SK-N-SH treated with all-trans-retinoic acid at 6 μM for 48 hours (cell line): ENCODE measurements around the gene JDP2.

Source experiments
- ATAC-seq: fragments of 200-7000 bp; cut with Tn5 transposase; 3 replicates; pipeline ENCODE4 v1.9.1; 2020; ENCODE audit warnings: mild to moderate bottlenecking, moderate library complexity
- ARNTL ChIP-seq: fragments of 450-650 bp; formaldehyde crosslinking; IDR thresholded peaks from 2 replicates; pipeline ENCODE4 v1.5.0; 2020; ENCODE audit warnings: low read depth, mild to moderate bottlenecking, moderate library complexity, borderline replicate concordance
- BACH2 ChIP-seq: fragments of 250-450 bp; sonication (Bioruptor Pico); IDR thresholded peaks from 2 replicates; pipeline ENCODE4 v1.9.0; 2021; ENCODE audit warnings: mild to moderate bottlenecking, borderline replicate concordance
- CSDC2 ChIP-seq: fragments of 250-450 bp; sonication (Bioruptor Pico); IDR thresholded peaks from 2 replicates; pipeline ENCODE4 v1.5.0; 2020; ENCODE audit warnings: mild to moderate bottlenecking, moderate library complexity
- ESRRG ChIP-seq: fragments of 250-450 bp; sonication (Bioruptor Pico); IDR thresholded peaks from 2 replicates; pipeline ENCODE4 v1.6.1; 2021; ENCODE audit warnings: mild to moderate bottlenecking
- GLIS3 ChIP-seq: fragments of 250-450 bp; sonication (Bioruptor Pico); IDR thresholded peaks from 2 replicates; pipeline ENCODE4 v1.5.0; 2020; ENCODE audit warnings: mild to moderate bottlenecking, moderate library complexity
- ISL1 ChIP-seq: fragments of 250-450 bp; sonication (Bioruptor Pico); IDR thresholded peaks from 2 replicates; pipeline ENCODE4 v2.1.2; 2022; ENCODE audit warnings: mild to moderate bottlenecking, moderate library complexity
- OSR1 ChIP-seq: fragments of 250-450 bp; sonication (Bioruptor Pico); IDR thresholded peaks from 2 replicates; pipeline ENCODE4 v1.8.0; 2022; ENCODE audit warnings: moderate library complexity, mild to moderate bottlenecking, inconsistent platforms
- PPARA ChIP-seq: fragments of 250-450 bp; sonication (Bioruptor Pico); IDR thresholded peaks from 2 replicates; pipeline ENCODE4 v1.5.0; 2020; ENCODE audit warnings: mild to moderate bottlenecking, borderline replicate concordance
- RARB ChIP-seq: fragments of 250-450 bp; sonication (Bioruptor Pico); IDR thresholded peaks from 2 replicates; pipeline ENCODE4 v1.8.0; 2021; ENCODE audit warnings: mild to moderate bottlenecking, moderate library complexity
- SNAI2 ChIP-seq: fragments of 250-450 bp; sonication (Bioruptor Pico); IDR thresholded peaks from 2 replicates; pipeline ENCODE4 v1.5.0; 2020; ENCODE audit warnings: mild to moderate bottlenecking, moderate library complexity
- TCF4 ChIP-seq: fragments of 250-450 bp; sonication (Bioruptor Pico); IDR thresholded peaks from 2 replicates; pipeline ENCODE4 v1.8.0; 2021; ENCODE audit warnings: mild to moderate bottlenecking, moderate library complexity, borderline replicate concordance
- TOX ChIP-seq: fragments of 250-450 bp; sonication (Bioruptor Pico); IDR thresholded peaks from 2 replicates; pipeline ENCODE4 v1.8.0; 2021; ENCODE audit warnings: mild to moderate bottlenecking, moderate library complexity, borderline replicate concordance
- ZC3H10 ChIP-seq: fragments of 250-450 bp; sonication (Bioruptor Pico); IDR thresholded peaks from 2 replicates; pipeline ENCODE4 v1.5.1; 2021; ENCODE audit warnings: mild to moderate bottlenecking, moderate library complexity
- ZFP3 ChIP-seq: fragments of 250-450 bp; sonication (Bioruptor Pico); IDR thresholded peaks from 2 replicates; pipeline ENCODE4 v1.5.0; 2020; ENCODE audit warnings: mild to moderate bottlenecking, moderate library complexity
- ZFP30 ChIP-seq: fragments of 450-650 bp; formaldehyde crosslinking; IDR thresholded peaks from 2 replicates; pipeline ENCODE4 v1.5.0; 2022; ENCODE audit warnings: mild to moderate bottlenecking, moderate library complexity
- ZNF565 ChIP-seq: fragments of 450-650 bp; formaldehyde crosslinking; conservative IDR thresholded peaks from 2 replicates; pipeline ENCODE4 v1.5.0; 2020; ENCODE audit warnings: low read depth, mild to moderate bottlenecking, moderate library complexity
- ZNF70 ChIP-seq: fragments of 450-650 bp; formaldehyde crosslinking; IDR thresholded peaks from 2 replicates; pipeline ENCODE4 v1.5.0; 2020; ENCODE audit warnings: mild to moderate bottlenecking, moderate library complexity
- ZNF8 ChIP-seq: fragments of 450-650 bp; formaldehyde crosslinking; IDR thresholded peaks from 2 replicates; pipeline ENCODE4 v1.5.0; 2020; ENCODE audit warnings: mild to moderate bottlenecking, moderate library complexity
- TF ChIP-seq, protein P1 (sequence below): fragments of 250-450 bp; sonication (Bioruptor Pico); IDR thresholded peaks from 2 replicates; pipeline ENCODE4 v1.8.0; 2021; ENCODE audit warnings: low read depth, mild to moderate bottlenecking, moderate library complexity, borderline replicate concordance
- TF ChIP-seq, protein P2 (sequence below): fragments of 250-450 bp; sonication (Bioruptor Pico); IDR thresholded peaks from 2 replicates; pipeline ENCODE4 v1.8.0; 2020; ENCODE audit warnings: mild to moderate bottlenecking, moderate library complexity, borderline replicate concordance
- TF ChIP-seq, protein P3 (sequence below): fragments of 250-450 bp; sonication (Bioruptor Pico); IDR thresholded peaks from 2 replicates; pipeline ENCODE4 v1.5.0; 2020; ENCODE audit warnings: mild to moderate bottlenecking, moderate library complexity
- TF ChIP-seq, protein P4 (sequence below): fragments of 250-450 bp; sonication (Bioruptor Pico); IDR thresholded peaks from 2 replicates; pipeline ENCODE4 v1.5.1; 2021; ENCODE audit warnings: mild to moderate bottlenecking, moderate library complexity

The JDP2 gene

DNA sequence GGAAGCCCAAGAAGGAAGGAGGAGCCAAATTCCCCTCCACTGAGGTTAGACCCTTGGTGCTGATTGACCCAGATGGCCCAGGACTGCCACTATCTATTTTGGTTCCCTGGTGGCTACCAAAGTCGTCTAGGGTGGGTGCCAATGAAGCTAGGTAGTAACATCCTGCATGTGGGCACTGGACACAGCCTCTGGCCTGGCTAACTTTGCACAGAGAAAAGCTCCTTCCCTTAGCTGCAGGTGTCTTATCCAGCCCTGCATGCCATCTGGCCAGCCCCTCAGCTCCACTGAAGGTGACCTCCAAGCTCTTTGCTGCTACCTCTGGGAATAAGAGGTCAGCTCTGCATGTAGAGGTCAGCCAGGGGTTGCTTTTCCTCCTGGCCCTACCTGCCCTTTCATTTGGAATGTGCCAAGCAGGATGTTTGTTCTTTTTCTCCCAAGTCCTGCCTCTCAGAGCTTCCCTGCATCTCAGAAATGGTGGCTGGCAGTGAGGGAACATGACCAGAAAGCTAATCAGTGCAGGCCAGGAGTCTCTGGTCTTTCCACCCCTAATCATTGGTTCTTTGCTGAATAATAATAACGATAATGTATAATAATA lies 34.0 kb downstream of the JDP2 start:
- no peak for ATAC-seq
- TF ChIP-seq, protein P1, sequence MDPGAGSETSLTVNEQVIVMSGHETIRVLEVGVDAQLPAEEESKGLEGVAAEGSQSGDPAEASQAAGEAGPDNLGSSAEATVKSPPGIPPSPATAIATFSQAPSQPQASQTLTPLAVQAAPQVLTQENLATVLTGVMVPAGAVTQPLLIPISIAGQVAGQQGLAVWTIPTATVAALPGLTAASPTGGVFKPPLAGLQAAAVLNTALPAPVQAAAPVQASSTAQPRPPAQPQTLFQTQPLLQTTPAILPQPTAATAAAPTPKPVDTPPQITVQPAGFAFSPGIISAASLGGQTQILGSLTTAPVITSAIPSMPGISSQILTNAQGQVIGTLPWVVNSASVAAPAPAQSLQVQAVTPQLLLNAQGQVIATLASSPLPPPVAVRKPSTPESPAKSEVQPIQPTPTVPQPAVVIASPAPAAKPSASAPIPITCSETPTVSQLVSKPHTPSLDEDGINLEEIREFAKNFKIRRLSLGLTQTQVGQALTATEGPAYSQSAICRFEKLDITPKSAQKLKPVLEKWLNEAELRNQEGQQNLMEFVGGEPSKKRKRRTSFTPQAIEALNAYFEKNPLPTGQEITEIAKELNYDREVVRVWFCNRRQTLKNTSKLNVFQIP (CRISPR knock-in tag) = no peak
- TF ChIP-seq, protein P2, sequence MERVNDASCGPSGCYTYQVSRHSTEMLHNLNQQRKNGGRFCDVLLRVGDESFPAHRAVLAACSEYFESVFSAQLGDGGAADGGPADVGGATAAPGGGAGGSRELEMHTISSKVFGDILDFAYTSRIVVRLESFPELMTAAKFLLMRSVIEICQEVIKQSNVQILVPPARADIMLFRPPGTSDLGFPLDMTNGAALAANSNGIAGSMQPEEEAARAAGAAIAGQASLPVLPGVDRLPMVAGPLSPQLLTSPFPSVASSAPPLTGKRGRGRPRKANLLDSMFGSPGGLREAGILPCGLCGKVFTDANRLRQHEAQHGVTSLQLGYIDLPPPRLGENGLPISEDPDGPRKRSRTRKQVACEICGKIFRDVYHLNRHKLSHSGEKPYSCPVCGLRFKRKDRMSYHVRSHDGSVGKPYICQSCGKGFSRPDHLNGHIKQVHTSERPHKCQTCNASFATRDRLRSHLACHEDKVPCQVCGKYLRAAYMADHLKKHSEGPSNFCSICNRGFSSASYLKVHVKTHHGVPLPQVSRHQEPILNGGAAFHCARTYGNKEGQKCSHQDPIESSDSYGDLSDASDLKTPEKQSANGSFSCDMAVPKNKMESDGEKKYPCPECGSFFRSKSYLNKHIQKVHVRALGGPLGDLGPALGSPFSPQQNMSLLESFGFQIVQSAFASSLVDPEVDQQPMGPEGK (CRISPR knock-in tag) = no peak
- TF ChIP-seq, protein P3, sequence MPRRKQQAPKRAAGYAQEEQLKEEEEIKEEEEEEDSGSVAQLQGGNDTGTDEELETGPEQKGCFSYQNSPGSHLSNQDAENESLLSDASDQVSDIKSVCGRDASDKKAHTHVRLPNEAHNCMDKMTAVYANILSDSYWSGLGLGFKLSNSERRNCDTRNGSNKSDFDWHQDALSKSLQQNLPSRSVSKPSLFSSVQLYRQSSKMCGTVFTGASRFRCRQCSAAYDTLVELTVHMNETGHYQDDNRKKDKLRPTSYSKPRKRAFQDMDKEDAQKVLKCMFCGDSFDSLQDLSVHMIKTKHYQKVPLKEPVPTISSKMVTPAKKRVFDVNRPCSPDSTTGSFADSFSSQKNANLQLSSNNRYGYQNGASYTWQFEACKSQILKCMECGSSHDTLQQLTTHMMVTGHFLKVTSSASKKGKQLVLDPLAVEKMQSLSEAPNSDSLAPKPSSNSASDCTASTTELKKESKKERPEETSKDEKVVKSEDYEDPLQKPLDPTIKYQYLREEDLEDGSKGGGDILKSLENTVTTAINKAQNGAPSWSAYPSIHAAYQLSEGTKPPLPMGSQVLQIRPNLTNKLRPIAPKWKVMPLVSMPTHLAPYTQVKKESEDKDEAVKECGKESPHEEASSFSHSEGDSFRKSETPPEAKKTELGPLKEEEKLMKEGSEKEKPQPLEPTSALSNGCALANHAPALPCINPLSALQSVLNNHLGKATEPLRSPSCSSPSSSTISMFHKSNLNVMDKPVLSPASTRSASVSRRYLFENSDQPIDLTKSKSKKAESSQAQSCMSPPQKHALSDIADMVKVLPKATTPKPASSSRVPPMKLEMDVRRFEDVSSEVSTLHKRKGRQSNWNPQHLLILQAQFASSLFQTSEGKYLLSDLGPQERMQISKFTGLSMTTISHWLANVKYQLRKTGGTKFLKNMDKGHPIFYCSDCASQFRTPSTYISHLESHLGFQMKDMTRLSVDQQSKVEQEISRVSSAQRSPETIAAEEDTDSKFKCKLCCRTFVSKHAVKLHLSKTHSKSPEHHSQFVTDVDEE (CRISPR knock-in tag) = no peak
- TF ChIP-seq ESRRG = no peak

DNA sequence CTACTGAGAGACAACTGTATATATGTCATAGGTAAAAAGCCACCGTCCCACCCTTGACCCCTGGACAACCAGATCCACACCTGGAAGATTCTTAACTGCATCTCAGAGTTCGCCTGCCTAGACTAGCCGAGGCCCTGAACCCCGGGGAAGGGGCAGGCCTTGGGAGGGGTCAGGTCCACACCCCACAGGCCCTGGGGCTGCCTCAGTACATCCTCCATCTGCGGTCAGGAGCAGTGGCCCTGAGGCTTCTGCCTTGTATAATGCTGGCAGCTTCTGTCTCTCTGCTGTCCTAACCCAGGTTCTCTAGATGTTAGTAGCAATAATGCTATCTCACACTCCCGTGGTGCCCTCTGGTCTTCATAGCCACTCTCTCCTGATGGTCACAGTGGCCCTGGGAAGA lies 36.8 kb downstream of the JDP2 start:
- no peak for TF ChIP-seq ZFP3 (CRISPR knock-in tag)
- no peak for TF ChIP-seq ZNF8 (CRISPR knock-in tag)
- TF ChIP-seq ISL1 (CRISPR knock-in tag) = no peak
- no peak for TF ChIP-seq ZNF565 (CRISPR knock-in tag)
- TF ChIP-seq, protein P1 (CRISPR knock-in tag) = no peak
- TF ChIP-seq BACH2 = no peak
- TF ChIP-seq TCF4 (CRISPR knock-in tag) = no peak
- TF ChIP-seq ESRRG = no peak
- no peak for ATAC-seq

DNA sequence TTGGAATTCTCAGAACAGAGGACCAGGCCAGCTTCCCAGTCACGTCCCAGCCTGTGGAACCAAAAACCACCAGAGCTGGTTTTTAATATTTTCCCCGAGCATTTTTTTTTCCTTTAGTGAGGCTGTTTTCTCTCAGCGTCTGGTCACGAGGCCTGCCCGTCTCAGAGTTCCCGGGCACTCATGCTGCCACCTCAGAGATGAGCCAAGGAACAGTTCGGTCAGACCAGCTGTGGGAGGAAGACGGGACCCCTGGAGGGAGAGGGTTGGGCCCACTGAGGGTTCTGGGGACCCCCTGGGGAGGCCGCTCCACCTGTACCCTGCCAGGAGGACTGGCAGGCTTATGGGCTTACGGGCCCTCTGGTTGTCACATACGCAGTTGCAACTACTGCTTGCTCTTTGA lies 39.9 kb downstream of the JDP2 start:
- TF ChIP-seq ZFP30 (CRISPR knock-in tag) (no peak), TOX (CRISPR knock-in tag) (no peak), ZNF8 (CRISPR knock-in tag) (no peak), ZC3H10 (no peak)
- TF ChIP-seq, protein P4, sequence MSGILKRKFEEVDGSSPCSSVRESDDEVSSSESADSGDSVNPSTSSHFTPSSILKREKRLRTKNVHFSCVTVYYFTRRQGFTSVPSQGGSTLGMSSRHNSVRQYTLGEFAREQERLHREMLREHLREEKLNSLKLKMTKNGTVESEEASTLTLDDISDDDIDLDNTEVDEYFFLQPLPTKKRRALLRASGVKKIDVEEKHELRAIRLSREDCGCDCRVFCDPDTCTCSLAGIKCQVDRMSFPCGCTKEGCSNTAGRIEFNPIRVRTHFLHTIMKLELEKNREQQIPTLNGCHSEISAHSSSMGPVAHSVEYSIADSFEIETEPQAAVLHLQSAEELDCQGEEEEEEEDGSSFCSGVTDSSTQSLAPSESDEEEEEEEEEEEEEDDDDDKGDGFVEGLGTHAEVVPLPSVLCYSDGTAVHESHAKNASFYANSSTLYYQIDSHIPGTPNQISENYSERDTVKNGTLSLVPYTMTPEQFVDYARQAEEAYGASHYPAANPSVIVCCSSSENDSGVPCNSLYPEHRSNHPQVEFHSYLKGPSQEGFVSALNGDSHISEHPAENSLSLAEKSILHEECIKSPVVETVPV (CRISPR knock-in tag) = no peak
- no peak for ATAC-seq

DNA sequence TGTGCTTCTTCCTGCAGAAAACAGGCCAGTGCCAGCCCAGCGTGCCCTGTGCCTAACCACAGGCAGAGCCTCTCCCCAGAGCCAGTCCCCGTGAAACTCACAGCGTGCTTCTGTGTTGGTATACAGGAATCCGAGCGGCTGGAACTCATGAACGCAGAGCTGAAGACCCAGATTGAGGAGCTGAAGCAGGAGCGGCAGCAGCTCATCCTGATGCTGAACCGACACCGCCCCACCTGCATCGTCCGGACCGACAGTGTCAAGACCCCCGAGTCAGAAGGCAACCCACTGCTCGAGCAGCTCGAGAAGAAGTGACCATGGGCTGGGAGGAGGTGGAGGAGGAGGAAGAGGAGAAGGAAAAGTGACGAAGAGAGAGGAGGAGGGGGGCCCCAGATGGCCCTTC lies 41.3 kb downstream of the JDP2 start:
- ATAC-seq = no peak
- TF ChIP-seq, protein P2 (CRISPR knock-in tag) = no peak
- TF ChIP-seq, protein P1 (CRISPR knock-in tag) = no peak
- TF ChIP-seq ARNTL (CRISPR knock-in tag) (no peak), SNAI2 (CRISPR knock-in tag) (no peak), RARB (CRISPR knock-in tag) (no peak), ZNF565 (CRISPR knock-in tag) (no peak), OSR1 (CRISPR knock-in tag) (no peak), PPARA (CRISPR knock-in tag) (no peak), TCF4 (CRISPR knock-in tag) (no peak), BACH2 (no peak), ZC3H10 (no peak), ZNF8 (CRISPR knock-in tag) (no peak), CSDC2 (no peak), GLIS3 (CRISPR knock-in tag) (no peak), ZFP30 (CRISPR knock-in tag) (no peak), ZFP3 (CRISPR knock-in tag) (no peak), ISL1 (CRISPR knock-in tag) (no peak), ZNF70 (CRISPR knock-in tag) (no peak)
